Activated CD4-positive, alpha-beta T cell treated with anti-CD3 and anti-CD28 coated beads, Interleukin-2, amount 50 U/mL, for 16 hours (primary cell): ENCODE measurements around the gene PPP2R2B.
"Not testable (repeated sequence)": the region's sequence is repeated elsewhere in the genome, so short reads cannot be mapped to it uniquely, and the experiment has no call there.

Experiments used
- DNase-seq: peaks from one replicate; pipeline ENCODE4 v3.0.0-alpha.2; 2020

Gene PPP2R2B

GRCh38 chr5:146641941-146642340, 236.6 kb downstream of the PPP2R2B start:
- DNase-seq, result no peak

- no peak for DNase-seq
Observed at GRCh38 chr5:146640285-146640896, 238.2 kb downstream of the PPP2R2B start.

- no peak for DNase-seq
Observed at GRCh38 chr5:146635443-146635842, 243.1 kb downstream of the PPP2R2B start.

GRCh38 chr5:146633323-146633764, 245.2 kb downstream of the PPP2R2B start:
- no peak for DNase-seq

GRCh38 chr5:146632620-146633322, 245.8 kb downstream of the PPP2R2B start:
- DNase-seq, result no peak

GRCh38 chr5:146630472-146630871, 248.1 kb downstream of the PPP2R2B start:
- no peak for DNase-seq

GRCh38 chr5:146628950-146629349, 249.6 kb downstream of the PPP2R2B start:
- DNase-seq, result no peak

GRCh38 chr5:146626936-146627335, 251.6 kb downstream of the PPP2R2B start:
- no peak for DNase-seq

GRCh38 chr5:146624179-146624578, 254.4 kb downstream of the PPP2R2B start:
- no peak for DNase-seq

- no peak for DNase-seq
Observed at GRCh38 chr5:146623666-146624065, 254.9 kb downstream of the PPP2R2B start.

GRCh38 chr5:146623009-146623408, 255.5 kb downstream of the PPP2R2B start:
- DNase-seq, result no peak

GRCh38 chr5:146622391-146622790, 256.2 kb downstream of the PPP2R2B start:
- DNase-seq, result no peak

- no peak for DNase-seq
Observed at GRCh38 chr5:146620669-146621051, 257.9 kb downstream of the PPP2R2B start.

GRCh38 chr5:146620031-146620668, 258.4 kb downstream of the PPP2R2B start:
- no peak for DNase-seq

- DNase-seq, result no peak
Observed at GRCh38 chr5:146618434-146618833, 260.1 kb downstream of the PPP2R2B start.

GRCh38 chr5:146609731-146610130, 268.8 kb downstream of the PPP2R2B start:
- DNase-seq, result not testable (repeated sequence)

- no peak for DNase-seq
Observed at GRCh38 chr5:146607659-146608332, 270.8 kb downstream of the PPP2R2B start.

- DNase-seq, result no peak
Observed at GRCh38 chr5:146606893-146607292, 271.7 kb downstream of the PPP2R2B start.

GRCh38 chr5:146600376-146600775, 278.2 kb downstream of the PPP2R2B start:
- no peak for DNase-seq

- no peak for DNase-seq
Observed at GRCh38 chr5:146599261-146599660, 279.3 kb downstream of the PPP2R2B start.

- no peak for DNase-seq
Observed at GRCh38 chr5:146595088-146595487, 283.5 kb downstream of the PPP2R2B start.

GRCh38 chr5:146592352-146592751, 286.2 kb downstream of the PPP2R2B start:
- DNase-seq, result no peak

- no peak for DNase-seq
Observed at GRCh38 chr5:146589028-146589345, 289.6 kb downstream of the PPP2R2B start.
